ENCODE data around the gene TMEM82. TPM values are rescaled to one million over a fixed set of nuclear protein-coding genes. Genes with fewer than 3 reads are reported as not detected.

TMEM82 gene
- total and polyA plus RNA-seq, 2 experiments from 2014 or later: 0.42 TPM; not detected in 1

DNA sequence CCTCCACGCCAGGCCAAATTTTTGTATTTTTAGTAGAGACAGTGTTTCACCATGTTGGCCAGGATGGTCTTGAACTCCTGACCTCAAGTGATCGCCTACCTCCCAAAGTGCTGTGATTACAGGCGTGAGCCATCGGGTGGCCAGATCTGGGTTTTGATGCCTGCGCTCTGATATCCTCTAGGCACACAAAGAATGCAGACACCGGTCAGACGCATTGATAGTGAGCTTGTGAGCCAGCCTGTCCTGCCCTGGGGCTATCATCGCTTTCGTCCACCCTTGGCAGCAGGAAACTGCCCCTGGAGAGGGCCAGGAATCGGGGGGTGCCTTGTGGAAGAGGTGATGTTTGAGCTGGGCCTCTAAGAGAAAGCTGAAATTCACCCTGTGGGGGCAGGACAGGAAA, 20.2 kb downstream of the TMEM82 start:
- H3K27me3 ChIP-seq (ENCODE audit: insufficient read depth): no peaks in the 10 kb centered on the region
- no peak overlapping the region for H2AFZ ChIP-seq
- no peaks in the 10 kb centered on the region for H3K9me2 ChIP-seq (ENCODE audit: insufficient read depth)
- Mint-ChIP-seq H3K27me3 (ENCODE audit: insufficient read depth, low read depth, poor library complexity) (peaks cover 24% of the 10 kb centered on the region), H3K4me1 (peaks cover 31% of the 10 kb centered on the region), H3K9me3 (no peaks in the 10 kb centered on the region; the same call in 2 of the 3 replicates), H3K4me3 (no peak overlapping the region), H3K36me3 (ENCODE audit: low read depth) (peaks cover 55% of the 10 kb centered on the region), H3K27ac (peak overlapping the region; percentile 89)
- H3K4me2 ChIP-seq: no peak overlapping the region
- DNase-seq (ENCODE audit: low spot score): peak; percentile 59
- peaks cover 23% of the 10 kb centered on the region for H3K4me1 ChIP-seq (ENCODE audit: insufficient read depth)
- H4K20me1 ChIP-seq (replicated peaks; ENCODE audit: insufficient read depth): peaks cover 34% of the 10 kb centered on the region
- H3F3A ChIP-seq (replicated peaks; ENCODE audit: low read depth): peaks cover 14% of the 10 kb centered on the region
- no peak for TF ChIP-seq ZNF462 (CRISPR knock-in tag; IDR thresholded peaks at IDR 0.05)
- TF ChIP-seq CTCF (conservative IDR thresholded peaks at IDR 0.05; ENCODE audit: low read depth in 2 of 2): peak in 1 of 2 experiments; percentile 19; a peak in 1 of 4 replicates
- TF ChIP-seq, protein P1, sequence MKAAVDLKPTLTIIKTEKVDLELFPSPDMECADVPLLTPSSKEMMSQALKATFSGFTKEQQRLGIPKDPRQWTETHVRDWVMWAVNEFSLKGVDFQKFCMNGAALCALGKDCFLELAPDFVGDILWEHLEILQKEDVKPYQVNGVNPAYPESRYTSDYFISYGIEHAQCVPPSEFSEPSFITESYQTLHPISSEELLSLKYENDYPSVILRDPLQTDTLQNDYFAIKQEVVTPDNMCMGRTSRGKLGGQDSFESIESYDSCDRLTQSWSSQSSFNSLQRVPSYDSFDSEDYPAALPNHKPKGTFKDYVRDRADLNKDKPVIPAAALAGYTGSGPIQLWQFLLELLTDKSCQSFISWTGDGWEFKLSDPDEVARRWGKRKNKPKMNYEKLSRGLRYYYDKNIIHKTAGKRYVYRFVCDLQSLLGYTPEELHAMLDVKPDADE (IDR thresholded peaks at IDR 0.05): no peak
- ATAC-seq: no peak
- peaks cover 12% of the 10 kb centered on the region for H3K36me3 ChIP-seq (ENCODE audit: insufficient read depth)
- H3K79me2 ChIP-seq (replicated peaks; ENCODE audit: insufficient read depth): peaks cover 59% of the 10 kb centered on the region
- H3K27ac ChIP-seq (ENCODE audit: low read depth): peak overlapping the region; percentile 59; the same call in 1 of the 2 replicates
- H3K4me3 ChIP-seq: no peak overlapping the region

Measured in GM23338 (cell line).